Measurements from ENCODE around the gene SLC5A10.

SLC5A10 gene

GRCh38 chr17:18981642-18982424 lies 29.9 kb downstream of the SLC5A10 start:
- no peak for DNase-seq (ENCODE audit: low read depth in 2 of 3, low spot score in 1 of 3)

- no peak for DNase-seq (ENCODE audit: low read depth in 2 of 3, low spot score in 1 of 3)
These were observed 32.5 kb downstream of the SLC5A10 start for GRCh38 chr17:18984273-18985114.

- DNase-seq (ENCODE audit: low read depth in 2 of 3, low spot score in 1 of 3) = no peak
These were observed 33.5 kb downstream of the SLC5A10 start for GRCh38 chr17:18985475-18985874.

GRCh38 chr17:18986541-18987229 lies 34.7 kb downstream of the SLC5A10 start:
- no peak for DNase-seq (ENCODE audit: low read depth in 2 of 3, low spot score in 1 of 3)

- no peak for DNase-seq (ENCODE audit: low read depth in 2 of 3, low spot score in 1 of 3)
These were observed 35.3 kb downstream of the SLC5A10 start for GRCh38 chr17:18987230-18987610.

- DNase-seq (ENCODE audit: low read depth in 2 of 3, low spot score in 1 of 3) = no peak
These were observed 36.0 kb downstream of the SLC5A10 start for GRCh38 chr17:18987862-18988545.

- no peak for DNase-seq (ENCODE audit: low read depth in 2 of 3, low spot score in 1 of 3)
These were observed 36.7 kb downstream of the SLC5A10 start for GRCh38 chr17:18988546-18989173.

GRCh38 chr17:18990331-18990730 lies 38.4 kb downstream of the SLC5A10 start:
- no peak for DNase-seq (ENCODE audit: low read depth in 2 of 3, low spot score in 1 of 3)

- no peak for DNase-seq (ENCODE audit: low read depth in 2 of 3, low spot score in 1 of 3)
These were observed 39.8 kb downstream of the SLC5A10 start for GRCh38 chr17:18991531-18992315.

GRCh38 chr17:18992454-18993130 lies 40.6 kb downstream of the SLC5A10 start:
- DNase-seq (ENCODE audit: low read depth in 2 of 3, low spot score in 1 of 3) = no peak

- no peak for DNase-seq (ENCODE audit: low read depth in 2 of 3, low spot score in 1 of 3)
These were observed 42.1 kb downstream of the SLC5A10 start for GRCh38 chr17:18993905-18994526.

- DNase-seq (ENCODE audit: low read depth in 2 of 3, low spot score in 1 of 3) = no peak
These were observed 42.7 kb downstream of the SLC5A10 start for GRCh38 chr17:18994631-18995030.

GRCh38 chr17:18995220-18995619 lies 43.3 kb downstream of the SLC5A10 start:
- DNase-seq (ENCODE audit: low read depth in 2 of 3, low spot score in 1 of 3) = no peak

GRCh38 chr17:18996458-18996857 lies 44.5 kb downstream of the SLC5A10 start:
- no peak for DNase-seq (ENCODE audit: low read depth in 2 of 3, low spot score in 1 of 3)

- no peak for DNase-seq (ENCODE audit: low read depth in 2 of 3, low spot score in 1 of 3)
These were observed 45.8 kb downstream of the SLC5A10 start for GRCh38 chr17:18997650-18998196.

GRCh38 chr17:18999394-18999793 lies 47.4 kb downstream of the SLC5A10 start:
- DNase-seq (ENCODE audit: low read depth in 2 of 3, low spot score in 1 of 3) = no peak

GRCh38 chr17:18999911-19000310 lies 47.9 kb downstream of the SLC5A10 start:
- DNase-seq (ENCODE audit: low read depth in 2 of 3, low spot score in 1 of 3) = no peak

- DNase-seq (ENCODE audit: low read depth in 2 of 3, low spot score in 1 of 3) = no peak
These were observed 48.8 kb downstream of the SLC5A10 start for GRCh38 chr17:19000531-19001325.
